Subcutaneous abdominal adipose tissue (tissue), 5 donors: ENCODE measurements around the gene SYT2.

Experiments used
- H3K27ac ChIP-seq: one replicate; pipeline ENCODE4 v1.7.0; 2013; ENCODE audit warnings: low read depth, mild to moderate bottlenecking, inconsistent platforms, low read length, moderate library complexity
- H3K27me3 ChIP-seq, 5 donors: one replicate each; pipeline ENCODE4 v1.7.0; 2013; ENCODE audit warnings: low read length in 5 of 5, inconsistent platforms in 1 of 5; ENCODE audit not compliant: control insufficient read depth in 5 of 5, insufficient read depth in 4 of 5
- H3K36me3 ChIP-seq, 5 donors: one replicate each; pipeline ENCODE4 v1.7.0; 2013; ENCODE audit warnings: low read length in 5 of 5; ENCODE audit not compliant: control insufficient read depth in 5 of 5, insufficient read depth in 5 of 5
- H3K4me1 ChIP-seq, 5 donors: one replicate each; pipeline ENCODE4 v1.7.0; 2013; ENCODE audit warnings: low read length in 5 of 5, mild to moderate bottlenecking in 3 of 5, moderate library complexity in 1 of 5; ENCODE audit not compliant: control insufficient read depth in 5 of 5, insufficient read depth in 5 of 5
- H3K4me3 ChIP-seq, 5 donors: one replicate each; pipeline ENCODE4 v1.7.0; 2013; ENCODE audit warnings: low read length in 5 of 5, low read depth in 1 of 5
- H3K9ac ChIP-seq, 5 donors: one replicate each; pipeline ENCODE4 v1.7.0; 2013; ENCODE audit warnings: low read length in 5 of 5, mild to moderate bottlenecking in 4 of 5, moderate library complexity in 3 of 5
- H3K9me3 ChIP-seq, 5 donors: one replicate each; pipeline ENCODE4 v1.7.0; 2013; ENCODE audit warnings: low read length in 5 of 5; ENCODE audit not compliant: control insufficient read depth in 5 of 5
- donor health status: healthy.
- donor health status: healthy.
- donor health status: healthy.
- donor health status: healthy.
- donor health status: healthy.

SYT2 gene

DNA sequence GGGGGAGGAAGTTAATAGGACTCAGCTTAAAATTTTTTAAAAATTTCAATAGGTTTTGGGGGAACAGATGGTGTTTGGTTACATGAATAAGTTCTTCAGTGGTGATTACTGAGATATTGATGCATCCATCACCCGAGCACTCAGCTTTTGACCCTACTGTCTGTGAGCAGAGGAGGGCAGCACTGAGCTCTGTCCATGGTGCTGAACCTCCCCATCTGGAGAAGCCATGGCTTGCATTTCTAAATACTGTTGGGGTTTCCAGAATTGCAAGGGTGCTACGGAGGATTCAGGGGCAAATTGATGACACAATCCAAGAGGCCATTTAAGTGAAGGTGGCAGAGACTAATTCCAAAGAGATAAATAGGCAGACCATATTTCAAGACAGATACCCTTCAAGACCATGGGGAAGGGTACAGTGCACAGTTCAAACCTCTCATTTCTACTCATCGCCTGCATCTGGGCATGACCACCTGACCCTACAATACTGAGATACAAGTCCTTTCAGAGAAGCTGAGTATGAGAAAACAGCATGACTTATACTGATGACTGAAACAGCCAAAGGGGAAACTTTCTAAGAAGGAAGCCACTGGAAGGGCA, 17.2 kb downstream of the SYT2 start:
- H3K4me3 ChIP-seq = no peak overlapping the region
- peaks cover 12 to 59% (median 43%) of the 10 kb centered on the region in 5 donors for H3K27me3 ChIP-seq
- H3K36me3 ChIP-seq = no peaks in the 10 kb centered on the region
- no peaks in the 10 kb centered on the region for H3K4me1 ChIP-seq
- no peak overlapping the region for H3K9ac ChIP-seq
- no peak overlapping the region for H3K27ac ChIP-seq
- H3K9me3 ChIP-seq = no peaks in the 10 kb centered on the region

DNA sequence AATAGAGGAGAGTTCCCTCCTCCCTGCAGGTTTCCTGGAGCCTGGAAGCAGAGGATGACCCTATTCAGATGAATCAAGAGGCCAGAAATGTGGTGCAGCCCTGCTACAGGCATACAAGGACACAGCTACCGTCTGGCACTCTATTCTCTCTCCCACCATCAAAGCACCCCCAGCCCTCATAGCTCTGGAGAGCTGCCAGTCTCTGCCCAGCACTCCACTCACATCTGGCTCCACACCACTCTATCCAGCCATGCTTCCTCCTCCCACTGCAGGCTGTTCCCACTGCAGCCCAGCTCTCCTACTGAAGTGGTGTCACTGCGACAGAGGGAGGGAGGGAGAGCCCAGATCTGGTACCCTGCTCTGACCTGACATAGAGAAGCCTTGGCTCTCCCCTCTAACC, 18.4 kb downstream of the SYT2 start:
- Histone ChIP-seq H3K4me1 (no peaks in the 10 kb centered on the region), H3K9me3 (no peaks in the 10 kb centered on the region), H3K4me3 (no peak overlapping the region), H3K27me3 (peaks cover 12 to 50% (median 41%) of the 10 kb centered on the region in 5 donors), H3K9ac (no peak overlapping the region), H3K36me3 (no peaks in the 10 kb centered on the region), H3K27ac (no peak overlapping the region)

DNA sequence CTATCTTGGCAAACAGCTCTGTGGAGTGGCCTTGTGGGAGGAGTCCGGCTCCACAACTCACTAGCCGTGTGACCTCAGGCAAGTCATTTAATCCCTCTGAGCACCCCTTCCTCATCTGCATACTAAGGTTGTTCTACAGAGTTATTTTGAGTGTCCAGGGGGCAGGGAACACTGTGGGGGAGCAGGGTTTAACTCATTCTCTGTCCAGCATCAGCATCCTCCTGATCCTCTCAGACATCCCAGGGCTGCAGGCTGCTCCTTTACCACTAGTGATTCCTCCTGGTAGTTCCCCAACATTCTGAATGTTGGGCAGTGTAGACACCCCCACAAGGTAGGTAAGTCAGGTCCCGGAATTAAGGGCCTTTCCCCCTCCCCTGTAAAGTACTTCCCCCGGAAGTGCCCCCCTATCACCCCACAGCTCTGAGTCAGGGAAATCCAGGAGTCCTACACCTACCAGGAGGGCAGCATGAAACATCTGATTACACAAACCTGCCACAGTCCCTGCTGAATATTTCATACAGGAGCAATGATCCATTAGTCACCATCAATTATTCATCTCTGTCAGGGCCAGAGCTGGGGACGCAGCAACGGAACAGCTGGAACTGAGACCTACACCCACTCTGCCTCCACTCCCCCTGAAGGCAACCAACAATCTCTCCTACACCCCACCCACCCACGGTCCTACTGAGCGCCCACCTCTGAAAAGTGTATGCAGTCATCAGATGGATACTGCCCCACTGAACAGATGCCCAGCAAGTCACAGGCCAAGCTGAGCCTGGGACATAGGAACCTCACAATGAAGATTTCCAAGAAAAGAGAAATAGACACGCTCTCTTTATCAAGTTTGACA, 20.5 kb downstream of the SYT2 start:
- Histone ChIP-seq H3K27me3 (peaks cover 8 to 51% (median 37%) of the 10 kb centered on the region in 5 donors), H3K9me3 (no peaks in the 10 kb centered on the region)

DNA sequence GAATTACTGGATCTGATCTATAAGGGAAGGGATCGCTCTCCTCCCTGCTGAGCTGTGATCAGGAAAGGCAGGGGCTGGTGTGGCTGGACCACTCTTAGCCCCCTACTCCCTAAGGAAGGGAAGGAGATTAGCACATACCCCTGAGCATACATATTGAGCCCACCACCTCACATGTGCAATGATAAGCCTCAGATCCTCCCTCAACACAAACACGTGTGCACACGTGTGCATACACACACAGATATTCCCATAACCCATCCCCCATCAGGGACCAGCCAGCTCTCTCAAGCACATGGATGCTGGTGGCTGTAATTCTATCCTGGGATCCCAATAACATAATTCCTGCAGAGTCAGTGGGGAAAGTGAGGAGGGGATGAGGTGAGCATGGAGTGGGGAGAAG, 21.2 kb downstream of the SYT2 start:
- no peak overlapping the region for H3K4me3 ChIP-seq
- H3K9ac ChIP-seq = no peak overlapping the region
- no peak overlapping the region for H3K27ac ChIP-seq
- no peaks in the 10 kb centered on the region for H3K9me3 ChIP-seq
- H3K4me1 ChIP-seq = no peaks in the 10 kb centered on the region
- H3K36me3 ChIP-seq = no peaks in the 10 kb centered on the region
- H3K27me3 ChIP-seq = peaks cover 8 to 52% (median 37%) of the 10 kb centered on the region in 5 donors

More for the DNA sequence above, 20.5 kb downstream of the SYT2 start:
- H3K4me3 ChIP-seq = no peak overlapping the region
- no peaks in the 10 kb centered on the region for H3K36me3 ChIP-seq
- no peak overlapping the region for H3K9ac ChIP-seq
- H3K27ac ChIP-seq = no peak overlapping the region
- no peaks in the 10 kb centered on the region for H3K4me1 ChIP-seq

DNA sequence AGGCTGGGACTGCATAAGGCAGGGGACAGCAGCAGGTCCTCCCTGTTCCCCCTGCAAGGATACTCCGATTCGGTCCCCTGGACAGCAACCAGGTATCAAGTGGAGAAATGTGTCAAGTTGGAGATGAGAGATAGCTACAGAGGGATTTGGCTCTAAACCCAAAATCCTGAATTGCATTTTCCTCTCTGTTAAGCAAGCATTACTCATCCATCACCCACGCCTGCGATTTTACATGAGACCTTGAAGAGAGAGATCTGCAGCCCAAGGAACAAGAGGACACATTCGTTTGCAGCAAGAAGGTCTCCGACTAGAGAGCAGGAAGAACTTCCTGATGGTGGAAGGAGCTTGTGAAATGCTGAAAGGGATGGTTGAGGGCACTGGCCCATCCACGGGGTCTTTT, 21.9 kb downstream of the SYT2 start:
- no peak overlapping the region for H3K27ac ChIP-seq
- H3K9ac ChIP-seq = no peak overlapping the region
- H3K36me3 ChIP-seq = no peaks in the 10 kb centered on the region
- no peak overlapping the region for H3K4me3 ChIP-seq
- peaks cover 8 to 48% (median 34%) of the 10 kb centered on the region in 5 donors for H3K27me3 ChIP-seq
- H3K9me3 ChIP-seq = no peaks in the 10 kb centered on the region
- H3K4me1 ChIP-seq = no peaks in the 10 kb centered on the region

DNA sequence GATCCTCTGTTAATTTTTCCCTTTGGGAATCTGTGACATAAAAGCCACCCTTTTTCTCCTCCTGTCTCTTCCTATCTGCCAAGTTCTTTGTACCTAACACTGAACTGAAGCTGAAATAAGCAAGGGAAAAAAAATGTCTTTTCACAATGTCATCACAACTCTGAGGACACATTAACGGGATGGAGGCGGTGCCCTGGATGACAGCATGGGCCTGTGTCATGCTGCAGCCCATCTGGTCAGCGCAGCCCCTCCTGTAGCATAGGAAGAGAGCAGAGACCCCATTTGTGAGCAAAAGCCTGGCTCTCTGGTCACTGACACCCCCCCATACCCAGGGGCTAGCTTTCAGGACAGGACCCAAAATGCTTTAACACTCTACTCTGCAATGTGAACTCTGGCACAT, 22.5 kb downstream of the SYT2 start:
- Histone ChIP-seq H3K4me1 (no peaks in the 10 kb centered on the region), H3K27me3 (peaks cover 8 to 53% (median 34%) of the 10 kb centered on the region in 5 donors), H3K4me3 (no peak overlapping the region), H3K9ac (no peak overlapping the region), H3K36me3 (no peaks in the 10 kb centered on the region), H3K9me3 (no peaks in the 10 kb centered on the region), H3K27ac (no peak overlapping the region)

DNA sequence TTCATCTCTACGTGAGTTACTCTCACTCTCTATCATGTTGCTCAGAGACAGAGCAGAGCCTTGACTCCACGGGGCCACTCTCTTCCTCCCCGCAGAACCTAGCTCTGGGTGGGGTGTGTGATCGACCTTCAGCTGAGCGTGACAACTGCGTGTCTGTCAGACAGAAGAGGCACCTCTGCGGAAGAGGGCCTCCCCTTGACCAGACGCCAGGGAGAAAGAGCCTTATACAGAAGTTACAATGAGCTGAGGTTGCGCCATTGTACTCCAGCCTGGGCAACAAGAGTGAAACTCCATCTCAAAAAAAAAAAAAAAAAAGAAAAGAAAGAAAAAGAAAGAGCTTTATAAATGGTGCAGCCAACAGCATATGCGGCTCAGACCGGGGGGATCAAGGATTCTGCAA, 22.9 kb downstream of the SYT2 start:
- no peaks in the 10 kb centered on the region for H3K36me3 ChIP-seq
- H3K4me1 ChIP-seq = no peaks in the 10 kb centered on the region
- H3K9ac ChIP-seq = no peak overlapping the region
- H3K9me3 ChIP-seq = no peaks in the 10 kb centered on the region
- H3K27me3 ChIP-seq = peaks cover 8 to 56% (median 34%) of the 10 kb centered on the region in 5 donors
- no peak overlapping the region for H3K27ac ChIP-seq
- H3K4me3 ChIP-seq = no peak overlapping the region

DNA sequence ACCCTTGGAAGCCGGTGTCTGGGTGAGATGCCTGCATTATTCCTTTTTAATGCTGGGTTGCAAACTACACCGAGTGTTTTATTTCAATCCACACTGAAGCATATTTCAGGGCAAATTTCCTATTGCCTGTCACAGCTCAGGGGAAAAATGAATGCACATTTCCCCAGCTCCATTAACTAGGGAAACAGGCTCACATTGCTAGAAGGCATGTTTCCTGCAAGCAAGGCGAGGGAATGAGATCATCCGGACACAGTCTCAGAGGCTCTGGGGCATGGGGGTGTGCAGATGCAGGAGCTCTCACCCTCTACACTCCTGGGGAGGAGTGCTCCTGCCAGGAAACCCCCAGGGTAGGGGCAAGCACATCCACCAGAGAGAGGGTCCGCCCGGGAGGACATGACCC, 24.6 kb downstream of the SYT2 start:
- H3K9ac ChIP-seq = no peak overlapping the region
- no peak overlapping the region for H3K4me3 ChIP-seq
- no peak overlapping the region for H3K27ac ChIP-seq
- no peaks in the 10 kb centered on the region for H3K36me3 ChIP-seq
- H3K4me1 ChIP-seq = no peaks in the 10 kb centered on the region
- no peaks in the 10 kb centered on the region for H3K9me3 ChIP-seq
- peaks cover 16 to 60% (median 38%) of the 10 kb centered on the region in 5 donors for H3K27me3 ChIP-seq

DNA sequence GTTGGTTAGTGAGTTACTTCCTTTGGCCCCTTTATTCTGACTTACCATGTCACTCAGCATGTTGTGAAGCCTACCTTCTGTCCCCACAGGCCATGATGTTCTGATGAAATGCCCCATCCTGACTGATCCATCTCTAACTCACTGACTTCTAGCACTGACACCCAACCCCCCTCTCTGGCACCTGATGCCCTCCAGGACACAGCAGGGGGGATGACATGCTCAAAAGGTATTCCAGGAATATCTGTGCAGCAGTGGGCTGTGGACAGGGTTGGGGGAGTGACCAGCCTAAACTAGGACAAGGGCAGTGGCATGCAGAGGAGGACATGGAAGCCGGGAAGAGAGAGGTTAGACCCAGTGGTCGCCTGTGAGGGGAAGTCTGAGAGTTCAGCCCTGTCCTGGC, 25.5 kb downstream of the SYT2 start:
- Histone ChIP-seq H3K36me3 (no peaks in the 10 kb centered on the region), H3K9ac (no peak overlapping the region), H3K27me3 (peaks cover 17 to 58% (median 35%) of the 10 kb centered on the region in 5 donors), H3K4me3 (no peak overlapping the region), H3K9me3 (no peaks in the 10 kb centered on the region), H3K4me1 (no peaks in the 10 kb centered on the region), H3K27ac (no peak overlapping the region)

DNA sequence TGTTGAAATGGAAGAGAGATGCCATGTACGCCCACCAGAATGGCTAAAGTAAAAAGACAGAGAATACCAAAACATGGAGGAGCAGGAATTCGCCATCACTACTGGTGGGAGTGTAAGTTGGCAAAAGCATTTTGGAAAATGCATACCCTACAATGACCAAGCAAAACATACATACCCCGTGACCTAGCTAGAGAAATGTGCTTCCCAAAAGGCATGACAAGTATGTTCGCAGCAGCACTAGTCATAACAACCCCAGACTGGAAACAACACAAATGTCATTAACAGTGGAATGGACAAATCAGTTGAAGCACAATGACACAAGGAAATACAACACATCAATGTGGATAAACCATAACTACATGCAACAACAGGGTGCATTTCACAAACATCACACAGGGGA, 27.2 kb downstream of the SYT2 start:
- H3K27ac ChIP-seq = no peak overlapping the region
- H3K4me3 ChIP-seq = no peak overlapping the region
- no peaks in the 10 kb centered on the region for H3K4me1 ChIP-seq
- H3K9ac ChIP-seq = no peak overlapping the region
- H3K36me3 ChIP-seq = no peaks in the 10 kb centered on the region
- peaks cover 0 to 3% (median 0%) of the 10 kb centered on the region in 5 donors for H3K9me3 ChIP-seq
- H3K27me3 ChIP-seq = peaks cover 17 to 48% (median 30%) of the 10 kb centered on the region in 5 donors
